CD14-positive monocyte (primary cell): ENCODE measurements around the gene DNMBP. TPM values are rescaled to one million over a fixed set of nuclear protein-coding genes. Genes with fewer than 3 reads are reported as not detected.

Experiments
- DNase-seq, 3 donors: peaks; one replicate each; pipeline ENCODE4 v3.0.0-alpha.2; 2011 to 2022
- H2AFZ ChIP-seq: 2 replicates; pipeline ENCODE4 v1.6.0; 2012; ENCODE audit warnings: mild to moderate bottlenecking, low read depth, low read length, inconsistent platforms; ENCODE audit not compliant: insufficient read depth, poor library complexity, severe bottlenecking
- H3K27ac ChIP-seq, 2 donors: 1 replicate in 1 of 2; 2 replicates in 1 of 2; pipeline ENCODE4 v1.5.1; 2012 to 2013; ENCODE audit warnings: low read length in 2 of 2, control low read depth in 1 of 2, inconsistent platforms in 1 of 2, low read depth in 1 of 2, mild to moderate bottlenecking in 1 of 2
- H3K27me3 ChIP-seq, 2 donors: one replicate each; pipeline versions ENCODE4 v1.6.0 to v1.6.1; 2011 to 2013; ENCODE audit warnings: low read length in 2 of 2; ENCODE audit not compliant: control insufficient read depth in 2 of 2, insufficient read depth in 2 of 2
- H3K36me3 ChIP-seq, 2 donors: replicated peaks in 1 of 2; 1 replicate in 1 of 2; 2 replicates in 1 of 2; pipeline versions ENCODE4 v1.5.1 to v1.6.1; 2012 to 2013; ENCODE audit warnings: low read length in 2 of 2, control low read depth in 1 of 2, inconsistent platforms in 1 of 2, mild to moderate bottlenecking in 1 of 2; ENCODE audit not compliant: insufficient read depth in 2 of 2, control insufficient read depth in 1 of 2
- H3K4me1 ChIP-seq, 2 donors: 1 replicate in 1 of 2; 2 replicates in 1 of 2; pipeline versions ENCODE4 v1.5.1 to v1.6.1; 2012 to 2013; ENCODE audit warnings: low read length in 2 of 2, control low read depth in 1 of 2, inconsistent platforms in 1 of 2, mild to moderate bottlenecking in 1 of 2, moderate library complexity in 1 of 2; ENCODE audit not compliant: insufficient read depth in 2 of 2, control insufficient read depth in 1 of 2
- H3K4me2 ChIP-seq: replicated peaks from 2 replicates; pipeline ENCODE3; 2012; ENCODE audit warnings: low read length, moderate library complexity, mild to moderate bottlenecking; ENCODE audit not compliant: poor library complexity, severe bottlenecking; ENCODE audit errors: extremely low read depth
- H3K4me3 ChIP-seq, 3 experiments: fragments of 200-600 bp in 1 of 3; sonication (generic) in 1 of 3; replicated peaks in 1 of 3; 1 replicate in 2 of 3; 2 replicates in 1 of 3; pipeline ENCODE4 v1.5.1; 2011 to 2013; ENCODE audit warnings: low read length in 3 of 3, mild to moderate bottlenecking in 3 of 3, control low read depth in 2 of 3, low read depth in 2 of 3, inconsistent platforms in 1 of 3, moderate library complexity in 1 of 3
- H3K79me2 ChIP-seq: 2 replicates; pipeline ENCODE4 v1.6.0; 2012; ENCODE audit warnings: mild to moderate bottlenecking, control low read depth, inconsistent platforms, low read length, moderate library complexity; ENCODE audit not compliant: insufficient read depth
- H3K9ac ChIP-seq: 2 replicates; pipeline ENCODE4 v1.6.0; 2017; ENCODE audit warnings: low read length, mild to moderate bottlenecking; ENCODE audit not compliant: insufficient read depth, poor library complexity, severe bottlenecking
- H3K9me3 ChIP-seq, 2 donors: replicated peaks in 1 of 2; 1 replicate in 1 of 2; 2 replicates in 1 of 2; pipeline versions ENCODE4 v1.5.1 to v1.6.1; 2012 to 2013; ENCODE audit warnings: low read length in 2 of 2, control low read depth in 1 of 2; ENCODE audit not compliant: control insufficient read depth in 1 of 2, insufficient read depth in 1 of 2
- H4K20me1 ChIP-seq: 2 replicates; pipeline ENCODE4 v1.6.0; 2012; ENCODE audit warnings: mild to moderate bottlenecking, low read length, control low read depth, moderate library complexity; ENCODE audit not compliant: insufficient read depth
- H3K27ac Mint-ChIP-seq, 7 donors: one replicate each; pipeline ENCODE4 v1.8.0; 2020; ENCODE audit warnings: mild to moderate bottlenecking in 7 of 7, mixed read lengths in 7 of 7, moderate library complexity in 6 of 7, inconsistent platforms in 2 of 7
- H3K27me3 Mint-ChIP-seq, 3 donors: one replicate each; pipeline ENCODE4 v1.8.0; 2021 to 2022; ENCODE audit warnings: low read depth in 3 of 3, mild to moderate bottlenecking in 3 of 3, mixed read lengths in 3 of 3, moderate library complexity in 3 of 3, inconsistent platforms in 1 of 3
- H3K36me3 Mint-ChIP-seq, 2 donors: one replicate each; pipeline ENCODE4 v1.8.0; 2020; ENCODE audit warnings: mixed read lengths in 2 of 2, inconsistent platforms in 1 of 2, mild to moderate bottlenecking in 1 of 2
- H3K4me1 Mint-ChIP-seq: one replicate; pipeline ENCODE4 v1.8.0; 2020; ENCODE audit warnings: mild to moderate bottlenecking, mixed read lengths
- H3K4me3 Mint-ChIP-seq, 2 donors: one replicate each; pipeline ENCODE4 v1.8.0; 2020; ENCODE audit warnings: mild to moderate bottlenecking in 2 of 2, mixed read lengths in 2 of 2, moderate library complexity in 1 of 2
- H3K9me3 Mint-ChIP-seq, 7 donors: one replicate each; pipeline ENCODE4 v1.8.0; 2020 to 2022; ENCODE audit warnings: mixed read lengths in 7 of 7, mild to moderate bottlenecking in 6 of 7, moderate library complexity in 6 of 7, inconsistent platforms in 2 of 7
- WGBS: methylation state at CpG from one replicate; pipeline ENCODE4 v1.1.5; 2013; ENCODE audit warnings: missing lambda C conversion rate; ENCODE audit not compliant: insufficient coverage; 5-methylcytosine and 5-hydroxymethylcytosine counted together
- intact Hi-C, 2 donors: fragments of 100-400 bp; cut with micrococcal nuclease; formaldehyde crosslinking; loops; one replicate each; pipeline versions ENCODE4 v1.15.0 to v1.15.1; 2023
- polyA plus RNA-seq, 3 donors: library from polyadenylated mRNA; depleted of rRNA in 1 of 3; unstranded in 2 of 3; stranded (reverse) in 1 of 3; fragments of 300-500 nt in 2 of 3; fragments of >200 nt in 1 of 3; fragmentation: Illumina TruSeq in 2 of 3; gene quantifications; 1 replicate in 2 of 3; 2 replicates in 1 of 3; pipeline ENCODE4 v1.2.3, GENCODE V29; 2012 to 2021
- TF ChIP-seq, protein P1 (sequence below): fragments of 200-600 bp; IDR thresholded peaks from one replicate; pipeline ENCODE4 v1.8.0; 2022; ENCODE audit warnings: antibody characterized with exemption, mild to moderate bottlenecking

The DNMBP gene
- polyA plus RNA-seq, 3 donors: 0.83 to 10.3 (median 1.2) TPM

DNA sequence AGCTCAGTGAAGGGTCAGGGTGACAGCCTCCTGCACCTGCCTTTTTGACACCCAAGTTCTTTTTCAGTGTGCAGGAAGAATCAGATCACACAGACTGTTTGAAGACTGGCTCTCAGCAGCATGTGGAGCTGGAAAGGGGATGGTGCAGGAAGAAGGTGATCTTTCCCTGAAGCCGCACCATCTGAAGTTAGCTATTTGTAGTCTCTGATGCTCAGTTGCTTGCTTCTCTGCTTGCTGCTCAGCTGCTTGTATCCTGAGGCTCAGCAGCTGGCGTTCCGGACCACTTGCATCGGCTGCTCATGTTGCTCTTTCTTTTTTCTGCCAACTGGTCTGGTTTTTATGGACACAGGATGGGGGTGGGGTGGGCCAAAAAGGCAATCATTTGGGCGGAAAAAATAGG, 15.8 kb upstream of the DNMBP start:
- H3K4me3 Mint-ChIP-seq: no peak overlapping the region
- Histone ChIP-seq H3K79me2 (no peaks in the 10 kb centered on the region), H3K27ac (no peak overlapping the region), H3K9ac (no peak overlapping the region), H3K36me3 (no peaks in the 10 kb centered on the region), H3K4me2 (no peak overlapping the region), H3K27me3 (no peaks in the 10 kb centered on the region), H3K9me3 (peaks cover 12 to 15% of the 10 kb centered on the region in 2 donors), H3K4me1 (no peaks in the 10 kb centered on the region), H4K20me1 (no peaks in the 10 kb centered on the region), H3K4me3 (no peak overlapping the region), H2AFZ (no peak overlapping the region)
- TF ChIP-seq, protein P1, sequence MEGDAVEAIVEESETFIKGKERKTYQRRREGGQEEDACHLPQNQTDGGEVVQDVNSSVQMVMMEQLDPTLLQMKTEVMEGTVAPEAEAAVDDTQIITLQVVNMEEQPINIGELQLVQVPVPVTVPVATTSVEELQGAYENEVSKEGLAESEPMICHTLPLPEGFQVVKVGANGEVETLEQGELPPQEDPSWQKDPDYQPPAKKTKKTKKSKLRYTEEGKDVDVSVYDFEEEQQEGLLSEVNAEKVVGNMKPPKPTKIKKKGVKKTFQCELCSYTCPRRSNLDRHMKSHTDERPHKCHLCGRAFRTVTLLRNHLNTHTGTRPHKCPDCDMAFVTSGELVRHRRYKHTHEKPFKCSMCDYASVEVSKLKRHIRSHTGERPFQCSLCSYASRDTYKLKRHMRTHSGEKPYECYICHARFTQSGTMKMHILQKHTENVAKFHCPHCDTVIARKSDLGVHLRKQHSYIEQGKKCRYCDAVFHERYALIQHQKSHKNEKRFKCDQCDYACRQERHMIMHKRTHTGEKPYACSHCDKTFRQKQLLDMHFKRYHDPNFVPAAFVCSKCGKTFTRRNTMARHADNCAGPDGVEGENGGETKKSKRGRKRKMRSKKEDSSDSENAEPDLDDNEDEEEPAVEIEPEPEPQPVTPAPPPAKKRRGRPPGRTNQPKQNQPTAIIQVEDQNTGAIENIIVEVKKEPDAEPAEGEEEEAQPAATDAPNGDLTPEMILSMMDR: no peak
- intact Hi-C loops: no loop called here
- H3K36me3 Mint-ChIP-seq: no peaks in the 10 kb centered on the region
- no peak for DNase-seq
- no peak overlapping the region for H3K27ac Mint-ChIP-seq
- peaks cover 12 to 23% (median 15%) of the 10 kb centered on the region in 7 donors for H3K9me3 Mint-ChIP-seq
- H3K4me1 Mint-ChIP-seq: no peaks in the 10 kb centered on the region
- peaks cover 2 to 9% (median 2%) of the 10 kb centered on the region in 3 donors for H3K27me3 Mint-ChIP-seq
- WGBS: 96% methylated on average over 4 of the region's 5 CpGs

- intact Hi-C loops: no loop called here
- Histone ChIP-seq H2AFZ (no peak overlapping the region), H4K20me1 (no peaks in the 10 kb centered on the region), H3K9me3 (peaks cover 12 to 15% of the 10 kb centered on the region in 2 donors), H3K36me3 (no peaks in the 10 kb centered on the region), H3K4me3 (no peak overlapping the region), H3K27ac (no peak overlapping the region), H3K9ac (no peak overlapping the region), H3K27me3 (no peaks in the 10 kb centered on the region), H3K4me2 (no peak overlapping the region), H3K4me1 (no peaks in the 10 kb centered on the region), H3K79me2 (no peaks in the 10 kb centered on the region)
- peaks cover 12 to 23% (median 15%) of the 10 kb centered on the region in 7 donors for H3K9me3 Mint-ChIP-seq
- peaks cover 5 to 8% (median 6%) of the 10 kb centered on the region in 3 donors for H3K27me3 Mint-ChIP-seq
- H3K4me3 Mint-ChIP-seq: no peak overlapping the region
- 93% methylated on average over 7 of the region's 11 CpGs for WGBS
- H3K36me3 Mint-ChIP-seq: no peaks in the 10 kb centered on the region
- TF ChIP-seq, protein P1: no peak
- no peak for DNase-seq
- no peak overlapping the region for H3K27ac Mint-ChIP-seq
- H3K4me1 Mint-ChIP-seq: no peaks in the 10 kb centered on the region
Observed at GRCh38 chr10:100024748-100025147, 15.0 kb upstream of the DNMBP start.
